H1 (cell line): ENCODE results near the gene PDE4DIP. TPM values are rescaled to one million over a fixed set of nuclear protein-coding genes. Genes with fewer than 3 reads are reported as not detected.
"Not testable (repeated sequence)": the region's sequence is repeated elsewhere in the genome, so short reads cannot be mapped to it uniquely, and the experiment has no call there.

ENCODE experiments used
- CTCF ChIA-PET: fragments of 300-600 bp; sonication (Branson Sonifier 250); formaldehyde crosslinking; loops from one replicate; lab custom pipeline; 2021; ENCODE audit not compliant: partially characterized antibody; lab: Charles Lee
- POLR2A ChIA-PET: fragments of 300-600 bp; sonication (Branson Sonifier 250); formaldehyde crosslinking; loops from one replicate; lab custom pipeline; 2021; ENCODE audit warnings: inconsistent platforms; ENCODE audit not compliant: partially characterized antibody; lab: Charles Lee
- DNase-seq, 2 experiments: peaks; one replicate each; pipeline versions ENCODE4 v3.0.0 to v3.0.0-alpha.2; 2010 to 2022; ENCODE audit warnings: low spot score in 2 of 2, low read depth in 1 of 2, mixed read lengths in 1 of 2
- FAIRE-seq: peaks from 2 replicates; lab custom pipeline; 2011; peaks lifted over from hg19 to GRCh38; lab: Jason Lieb, UNC
- H2AFZ ChIP-seq: 2 replicates; pipeline ENCODE4 v1.8.1; 2012; ENCODE audit warnings: low read length, inconsistent platforms
- H2AK5ac ChIP-seq: 2 replicates; pipeline ENCODE4 v1.6.1; 2013; ENCODE audit warnings: low read depth, low read length
- H2BK120ac ChIP-seq: replicated peaks from 2 replicates; pipeline ENCODE3; 2013; ENCODE audit warnings: low read depth, low read length, inconsistent platforms
- H2BK12ac ChIP-seq: 2 replicates; pipeline ENCODE4 v1.6.1; 2013; ENCODE audit warnings: low read depth, low read length
- H2BK15ac ChIP-seq: 2 replicates; pipeline ENCODE4 v1.6.1; 2013; ENCODE audit warnings: low read length
- H2BK20ac ChIP-seq: 2 replicates; pipeline ENCODE4 v1.6.1; 2013; ENCODE audit warnings: low read length
- H2BK5ac ChIP-seq: 2 replicates; pipeline ENCODE4 v1.6.1; 2013; ENCODE audit warnings: low read depth, low read length
- H3K14ac ChIP-seq: 2 replicates; pipeline ENCODE4 v1.6.1; 2013; ENCODE audit warnings: inconsistent platforms; ENCODE audit not compliant: insufficient read length
- H3K18ac ChIP-seq: 2 replicates; pipeline ENCODE4 v1.6.1; 2013; ENCODE audit warnings: low read length; ENCODE audit errors: extremely low read depth
- H3K23ac ChIP-seq: 2 replicates; pipeline ENCODE4 v1.6.1; 2013; ENCODE audit warnings: inconsistent platforms; ENCODE audit not compliant: insufficient read length
- H3K23me2 ChIP-seq: 2 replicates; pipeline ENCODE4 v1.6.1; 2013; ENCODE audit warnings: low read depth, low read length
- H3K27ac ChIP-seq: 2 replicates; pipeline ENCODE4 v1.6.1; 2011; ENCODE audit warnings: low read depth, low read length, inconsistent platforms
- H3K27me3 ChIP-seq, 4 experiments: replicated peaks in 1 of 4; 1 replicate in 1 of 4; 2 replicates in 3 of 4; pipeline versions ENCODE4 v1.6.1 to v1.8.1; 2011 to 2013; ENCODE audit warnings: low read length in 3 of 4, mild to moderate bottlenecking in 3 of 4, inconsistent platforms in 2 of 4, mixed read lengths in 2 of 4, moderate library complexity in 1 of 4; ENCODE audit not compliant: control insufficient read depth in 3 of 4, insufficient read depth in 3 of 4; ENCODE audit errors: extremely low read depth in 1 of 4
- H3K36me3 ChIP-seq, 4 experiments: 2 replicates each; pipeline versions ENCODE4 v1.6.1 to v1.8.1; 2011 to 2013; ENCODE audit warnings: mild to moderate bottlenecking in 4 of 4, low read length in 3 of 4, moderate library complexity in 2 of 4, control low read depth in 1 of 4, inconsistent platforms in 1 of 4; ENCODE audit not compliant: insufficient read depth in 4 of 4, control insufficient read depth in 2 of 4
- H3K4ac ChIP-seq: replicated peaks from 2 replicates; pipeline ENCODE3; 2013; ENCODE audit warnings: low read length, low read depth, mixed read lengths, inconsistent platforms; ENCODE audit not compliant: insufficient read length
- H3K4me1 ChIP-seq, 4 experiments: replicated peaks in 1 of 4; 1 replicate in 1 of 4; 2 replicates in 3 of 4; pipeline versions ENCODE4 v1.6.1 to v1.8.1; 2011 to 2013; ENCODE audit warnings: low read length in 3 of 4, inconsistent platforms in 2 of 4, mixed read lengths in 1 of 4; ENCODE audit not compliant: insufficient read depth in 4 of 4, control insufficient read depth in 3 of 4
- H3K4me2 ChIP-seq, 2 experiments: 2 replicates each; pipeline versions ENCODE4 v1.6.1 to v1.8.1; 2011 to 2013; ENCODE audit warnings: low read depth in 2 of 2, low read length in 2 of 2, control low read depth in 1 of 2, inconsistent platforms in 1 of 2, mild to moderate bottlenecking in 1 of 2; ENCODE audit not compliant: insufficient read depth in 1 of 2
- H3K4me3 ChIP-seq, 4 experiments: fragments of 200-600, 300-600 bp in 1 of 4; sonication (generic), shearing (Covaris generic), sonication (Bioruptor Twin) in 1 of 4; 2 replicates each; pipeline versions ENCODE4 v1.5.1 to v1.8.1; 2011 to 2016; ENCODE audit warnings: low read length in 4 of 4, low read depth in 3 of 4, control low read depth in 2 of 4, inconsistent platforms in 2 of 4, mild to moderate bottlenecking in 2 of 4, mixed read lengths in 1 of 4, moderate library complexity in 1 of 4; ENCODE audit not compliant: insufficient read depth in 2 of 4; ENCODE audit errors: extremely low read depth in 1 of 4
- H3K56ac ChIP-seq: replicated peaks from 2 replicates; pipeline ENCODE3; 2013; ENCODE audit warnings: low read depth, mild to moderate bottlenecking, mixed read lengths, low read length, inconsistent platforms; ENCODE audit not compliant: insufficient read length
- H3K79me1 ChIP-seq: 2 replicates; pipeline ENCODE4 v1.6.1; 2013; ENCODE audit warnings: low read depth, low read length, control low read depth
- H3K79me2 ChIP-seq, 2 experiments: 2 replicates each; pipeline versions ENCODE4 v1.6.1 to v1.8.1; 2012 to 2013; ENCODE audit warnings: low read length in 2 of 2, mild to moderate bottlenecking in 2 of 2, inconsistent platforms in 1 of 2; ENCODE audit not compliant: insufficient read depth in 2 of 2, control insufficient read depth in 1 of 2
- H3K9ac ChIP-seq, 4 experiments: replicated peaks in 1 of 4; 1 replicate in 1 of 4; 2 replicates in 3 of 4; pipeline versions ENCODE4 v1.6.1 to v1.8.1; 2011 to 2013; ENCODE audit warnings: low read depth in 3 of 4, low read length in 3 of 4, control low read depth in 2 of 4, mild to moderate bottlenecking in 2 of 4, moderate library complexity in 2 of 4, inconsistent platforms in 1 of 4; ENCODE audit errors: extremely low read depth in 1 of 4
- H3K9me3 ChIP-seq, 2 experiments: 2 replicates each; pipeline versions ENCODE4 v1.6.1 to v1.8.1; 2012 to 2013; ENCODE audit warnings: mild to moderate bottlenecking in 2 of 2, moderate library complexity in 2 of 2, control low read depth in 1 of 2, inconsistent platforms in 1 of 2, low read depth in 1 of 2, low read length in 1 of 2, mixed read lengths in 1 of 2; ENCODE audit not compliant: insufficient read depth in 2 of 2
- H4K20me1 ChIP-seq, 2 experiments: replicated peaks in 1 of 2; 2 replicates each; pipeline versions ENCODE3 to v1.8.1; 2011 to 2013; ENCODE audit warnings: inconsistent platforms in 2 of 2, low read length in 2 of 2, mild to moderate bottlenecking in 1 of 2; ENCODE audit not compliant: insufficient read depth in 2 of 2, control insufficient read depth in 1 of 2
- H4K5ac ChIP-seq: 2 replicates; pipeline ENCODE4 v1.6.1; 2013; ENCODE audit warnings: low read length, low read depth, mixed read lengths, inconsistent platforms; ENCODE audit not compliant: insufficient read length
- H4K8ac ChIP-seq: 2 replicates; pipeline ENCODE4 v1.8.0; 2013; ENCODE audit warnings: mild to moderate bottlenecking, moderate library complexity, low read length, inconsistent platforms; ENCODE audit not compliant: insufficient read depth; ENCODE audit errors: extremely low read depth
- H4K91ac ChIP-seq: replicated peaks from 2 replicates; pipeline ENCODE3; 2013; ENCODE audit warnings: low read length, mixed read lengths, inconsistent platforms; ENCODE audit not compliant: insufficient read length
- WGBS, 2 experiments: shearing (Covaris generic) in 1 of 2; methylation state at CpG; one replicate each; pipeline versions ENCODE4 v1.1.6 to v1.1.7; 2013 to 2015; ENCODE audit warnings: low lambda C conversion rate in 2 of 2, mixed read lengths in 2 of 2, inconsistent platforms in 1 of 2, low coverage in 1 of 2, missing lambda C conversion rate in 1 of 2; ENCODE audit not compliant: insufficient replicate concordance in 2 of 2, insufficient coverage in 1 of 2, insufficient read length in 1 of 2; ENCODE audit errors: extremely low coverage in 1 of 2, missing lambda C conversion rate in 1 of 2; 5-methylcytosine and 5-hydroxymethylcytosine counted together
- polyA plus RNA-seq, 7 experiments: library from polyadenylated mRNA; depleted of rRNA in 3 of 7; stranded (reverse) in 5 of 7; unstranded in 2 of 7; fragments of >200 nt in 5 of 7; fragments of 200-250 nt in 2 of 7; gene quantifications; 1 replicate in 5 of 7; 2 replicates in 1 of 7; 4 replicates in 1 of 7; pipeline versions ENCODE4 v1.2.1 to v1.2.3, GENCODE V29; 2011 to 2013; ENCODE audit warnings: missing spikeins in 2 of 7, mixed read lengths in 2 of 7
- total RNA-seq: library from RNA; stranded (reverse); fragmentation: NEBNext Ultra II Directional; extraction: Animal tissue kit (Norgen Biotek cat#: 25700); gene quantifications from 2 replicates; pipeline ENCODE4 v1.2.1, GENCODE V29; 2021

The PDE4DIP gene
- total and polyA plus RNA-seq, 2 of the 8 experiments (the other 6 are each of a cell fraction or from before 2014, with no cell fraction given), result 8.4 to 40.5 TPM

GRCh38 chr1:148901150-148901952 lies 57.1 kb downstream of the PDE4DIP start:
- H2BK20ac ChIP-seq, POLR2A ChIA-PET, H2AFZ ChIP-seq, H3K9me3 ChIP-seq, H3K4me3 ChIP-seq, DNase-seq, H4K5ac ChIP-seq, H2BK12ac ChIP-seq, H3K4me1 ChIP-seq, H3K79me1 ChIP-seq, H3K18ac ChIP-seq, H2AK5ac ChIP-seq, H3K9ac ChIP-seq, H4K8ac ChIP-seq, H3K79me2 ChIP-seq, H3K27ac ChIP-seq, H3K4me2 ChIP-seq, H3K23me2 ChIP-seq, H4K20me1 ChIP-seq, FAIRE-seq, H3K4ac ChIP-seq, H2BK5ac ChIP-seq, H3K27me3 ChIP-seq, H3K36me3 ChIP-seq, H3K56ac ChIP-seq, H2BK120ac ChIP-seq, H2BK15ac ChIP-seq, H3K14ac ChIP-seq, H4K91ac ChIP-seq, CTCF ChIA-PET, H3K23ac ChIP-seq: not testable (repeated sequence)
- 38% methylated on average over 2 of the region's 9 CpGs; no CpG with 5 or more reads in 1 of the 2 experiments for WGBS, 2 experiments

GRCh38 chr1:148901953-148902341 lies 57.7 kb downstream of the PDE4DIP start:
- H2AFZ ChIP-seq, CTCF ChIA-PET, H3K56ac ChIP-seq, H2BK20ac ChIP-seq, H4K8ac ChIP-seq, H2BK15ac ChIP-seq, H4K91ac ChIP-seq, H2BK120ac ChIP-seq, H3K4me1 ChIP-seq, H4K5ac ChIP-seq, H3K18ac ChIP-seq, H3K79me2 ChIP-seq, H3K9ac ChIP-seq, POLR2A ChIA-PET, H2BK5ac ChIP-seq, H2BK12ac ChIP-seq, H3K23ac ChIP-seq, H3K9me3 ChIP-seq, H3K79me1 ChIP-seq, H3K36me3 ChIP-seq, DNase-seq, H2AK5ac ChIP-seq, H3K4ac ChIP-seq, H3K4me2 ChIP-seq, H3K14ac ChIP-seq, H3K27me3 ChIP-seq, FAIRE-seq, H4K20me1 ChIP-seq, H3K27ac ChIP-seq, H3K4me3 ChIP-seq, H3K23me2 ChIP-seq: not testable (repeated sequence)
- WGBS, 2 experiments, result no CpG with 5 or more reads among the region's 4 CpGs
